Tibial nerve (tissue), 4 donors: ENCODE measurements around the gene PARP4.
"Not testable (repeated sequence)": the region's sequence is repeated elsewhere in the genome, so short reads cannot be mapped to it uniquely, and the experiment has no call there.

Source experiments
- CTCF ChIP-seq, 5 experiments: fragments of 200-600 bp in 3 of 5; fragments of 450-650 bp in 2 of 5; sonication (generic) in 3 of 5; IDR thresholded peaks; one replicate each; pipeline ENCODE4 v1.5.1; 2016 to 2019; ENCODE audit warnings: antibody characterized with exemption in 5 of 5, mild to moderate bottlenecking in 3 of 5, moderate library complexity in 2 of 5
- EP300 ChIP-seq, 2 donors: sonication (generic); formaldehyde crosslinking; IDR thresholded peaks; one replicate each; pipeline ENCODE4 v1.6.1; 2017; ENCODE audit warnings: antibody characterized with exemption in 2 of 2, mild to moderate bottlenecking in 1 of 2

GRCh38 chr13:24496295-24496694, 16.3 kb downstream of the PARP4 start:
- not testable (repeated sequence) for TF ChIP-seq CTCF, EP300 (IDR thresholded peaks at IDR 0.05)
